ENCODE measurements around the gene CDH20.
A peak's percentile ranks its signal among the peaks of the same experiment; 100 is the strongest.

CDH20 gene

GRCh38 chr18:61432590-61432989, 99.4 kb downstream of the CDH20 start:
- DNase-seq, result no peak

- peak; percentile 1 for DNase-seq
Measured at GRCh38 chr18:61435064-61435652, 101.9 kb downstream of the CDH20 start.

DNA sequence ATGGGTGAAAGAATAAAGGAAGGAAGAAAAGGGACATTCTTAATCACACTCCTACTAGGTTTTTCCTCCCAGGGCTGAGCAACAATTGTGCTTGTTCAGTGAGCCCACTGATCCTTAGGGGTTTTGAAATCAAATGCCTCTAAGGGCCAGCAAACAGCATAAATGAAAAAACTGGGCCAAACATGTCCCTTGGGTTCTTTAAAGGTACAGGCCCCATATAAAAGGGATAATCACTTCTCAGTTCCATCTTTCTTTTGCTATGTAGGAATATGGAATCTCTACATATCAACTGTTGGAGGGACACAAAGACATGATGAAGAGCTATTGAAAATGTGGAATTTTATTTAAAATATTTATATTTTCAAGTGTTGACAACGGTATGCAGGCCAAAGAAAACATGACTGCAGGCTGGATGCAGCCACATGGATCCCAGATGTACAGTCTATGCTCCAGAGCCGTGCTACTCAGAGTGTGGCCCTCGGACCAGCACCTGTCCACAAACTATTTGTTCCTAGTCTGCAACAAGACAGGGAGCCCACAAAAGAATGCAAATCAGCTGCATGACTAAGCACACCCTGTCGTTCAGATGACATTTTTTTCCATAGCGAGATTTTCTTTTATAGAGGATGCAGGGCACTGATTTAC, 110.0 kb downstream of the CDH20 start:
- no peak for DNase-seq

DNA sequence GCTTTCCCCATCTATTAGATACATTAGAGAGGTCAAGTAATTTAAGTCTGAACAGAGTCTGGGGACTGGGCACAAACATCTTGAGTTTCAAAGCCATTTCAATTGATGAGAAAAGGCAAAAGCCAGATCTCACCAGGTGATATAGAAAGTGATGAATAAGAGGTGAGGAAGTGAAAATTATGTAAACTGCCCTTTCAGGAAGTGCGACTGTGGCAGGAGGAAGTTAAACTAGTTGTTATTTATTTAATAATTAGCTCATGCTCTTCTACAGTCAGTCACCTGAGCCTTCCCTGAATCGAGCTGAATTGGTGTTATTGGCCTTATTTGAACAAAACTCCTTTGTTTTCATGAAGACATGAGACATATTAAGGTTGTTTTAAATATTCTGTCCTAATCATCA, 115.1 kb downstream of the CDH20 start:
- no peak for DNase-seq

DNA sequence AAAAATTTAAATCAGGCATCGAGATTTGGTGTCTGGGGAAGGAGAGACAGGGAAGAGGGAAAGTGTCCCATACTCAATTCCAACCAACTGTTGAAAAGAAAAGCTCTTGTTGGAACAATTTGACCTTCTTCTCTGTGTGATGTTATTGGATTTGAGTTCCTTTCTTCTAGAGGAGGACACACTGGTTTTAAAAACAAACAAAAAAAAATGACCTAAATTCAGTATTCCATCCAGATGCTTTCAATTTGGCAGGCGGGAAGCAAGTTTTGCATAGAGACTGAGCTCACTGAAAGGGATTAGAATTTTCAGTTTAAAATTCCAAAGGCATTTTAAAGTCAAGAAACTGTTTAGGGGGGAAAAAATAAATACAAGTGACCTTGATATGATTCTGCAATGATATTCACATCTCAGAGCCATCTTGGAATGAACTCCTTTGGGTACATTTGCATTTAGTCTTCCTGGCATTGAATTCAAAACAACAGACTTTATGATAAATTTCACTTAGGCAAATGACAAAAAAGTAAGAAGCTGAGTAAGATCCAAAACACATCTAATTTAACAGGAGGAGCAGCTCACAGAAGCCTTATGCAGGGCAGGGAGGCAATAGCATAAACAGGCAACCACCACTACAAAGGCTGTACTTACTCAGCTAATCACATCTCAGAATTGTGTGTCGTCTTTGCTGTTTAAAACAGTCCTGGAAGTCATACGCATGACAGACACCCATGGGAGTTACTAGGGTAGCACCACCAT, 126.8 kb downstream of the CDH20 start:
- no peak for DNase-seq

GRCh38 chr18:61464551-61465142, 131.4 kb downstream of the CDH20 start:
- no peak for DNase-seq

- no peak for DNase-seq
Measured at GRCh38 chr18:61466736-61467135, 133.5 kb downstream of the CDH20 start.

- no peak for DNase-seq
Measured at GRCh38 chr18:61470031-61470674, 136.9 kb downstream of the CDH20 start.

DNA sequence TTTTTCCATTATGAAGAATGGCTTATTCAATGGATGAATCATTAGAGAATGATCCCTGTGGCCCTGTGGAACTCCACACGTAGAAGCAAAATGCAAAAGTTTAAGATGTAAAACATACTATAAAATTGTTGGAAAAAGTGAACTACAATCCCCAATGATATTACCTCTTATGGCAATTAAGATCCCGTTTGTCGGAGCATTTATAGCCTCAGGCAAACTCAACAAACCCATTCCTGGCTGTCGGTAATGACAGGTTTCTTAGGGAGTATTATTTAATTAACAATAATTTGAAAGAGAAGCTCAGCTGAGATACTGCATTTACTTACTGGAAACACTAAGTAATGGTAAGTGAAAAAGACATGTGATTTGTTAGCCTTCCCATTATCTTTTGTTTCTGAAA, 138.3 kb downstream of the CDH20 start:
- DNase-seq, result no peak

- no peak for DNase-seq
Measured at GRCh38 chr18:61471942-61472341, 138.7 kb downstream of the CDH20 start.

- no peak for DNase-seq
Measured at GRCh38 chr18:61474341-61474740, 141.1 kb downstream of the CDH20 start.

GRCh38 chr18:61474918-61475317, 141.7 kb downstream of the CDH20 start:
- no peak for DNase-seq

- no peak for DNase-seq
Measured at GRCh38 chr18:61475931-61476330, 142.7 kb downstream of the CDH20 start.

GRCh38 chr18:61489334-61489733, 156.1 kb downstream of the CDH20 start:
- no peak for DNase-seq

DNA sequence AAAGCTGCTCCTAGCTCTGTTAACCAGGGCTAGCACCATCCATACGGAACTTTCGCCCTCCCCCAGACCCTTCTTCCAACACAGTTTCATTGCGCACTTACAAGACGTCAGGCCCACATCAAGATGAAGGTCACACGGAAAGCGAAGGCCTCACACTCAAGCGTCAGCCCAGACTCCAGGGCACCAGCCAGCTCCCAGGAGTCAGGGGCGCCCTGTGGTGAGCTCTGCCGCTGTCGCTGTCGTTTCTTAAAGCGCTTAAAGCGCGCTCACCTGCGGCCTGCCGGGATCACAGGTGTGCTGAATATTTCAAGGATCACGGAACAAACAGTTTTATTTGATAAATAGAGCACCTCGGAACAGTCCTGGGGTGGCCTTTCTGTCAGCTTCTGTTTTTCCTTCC, 163.1 kb downstream of the CDH20 start:
- peak; percentile 33 for DNase-seq

- DNase-seq, result no peak
Measured at GRCh38 chr18:61497422-61497821, 164.2 kb downstream of the CDH20 start.

DNA sequence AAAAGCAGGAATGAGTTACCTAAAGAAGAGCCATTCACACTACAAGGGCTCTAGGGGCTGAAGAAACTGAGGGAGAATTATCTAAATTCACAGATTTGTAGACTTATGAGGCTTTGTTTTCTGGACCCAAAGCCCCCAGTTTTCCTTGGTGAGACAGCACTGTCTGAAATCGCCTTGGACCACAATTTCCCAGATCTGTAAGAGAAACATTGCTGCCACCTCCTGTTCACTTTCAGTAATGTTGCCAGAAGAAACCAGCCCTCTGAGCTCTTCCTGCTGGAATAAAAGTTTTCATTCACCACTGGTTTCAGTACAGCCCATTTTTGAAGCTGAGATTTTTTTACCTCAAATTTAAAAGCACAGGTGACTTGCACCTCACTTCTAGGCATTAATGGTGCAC, 169.2 kb downstream of the CDH20 start:
- DNase-seq, result no peak

- no peak for DNase-seq
Measured at GRCh38 chr18:61503688-61504087, 170.5 kb downstream of the CDH20 start.

- DNase-seq, result peak; percentile 7
Measured at GRCh38 chr18:61528961-61529360, 195.7 kb downstream of the CDH20 start.

- no peak for DNase-seq
Measured at GRCh38 chr18:61530681-61531080, 197.5 kb downstream of the CDH20 start.

GRCh38 chr18:61531182-61531581, 198.0 kb downstream of the CDH20 start:
- no peak for DNase-seq

DNA sequence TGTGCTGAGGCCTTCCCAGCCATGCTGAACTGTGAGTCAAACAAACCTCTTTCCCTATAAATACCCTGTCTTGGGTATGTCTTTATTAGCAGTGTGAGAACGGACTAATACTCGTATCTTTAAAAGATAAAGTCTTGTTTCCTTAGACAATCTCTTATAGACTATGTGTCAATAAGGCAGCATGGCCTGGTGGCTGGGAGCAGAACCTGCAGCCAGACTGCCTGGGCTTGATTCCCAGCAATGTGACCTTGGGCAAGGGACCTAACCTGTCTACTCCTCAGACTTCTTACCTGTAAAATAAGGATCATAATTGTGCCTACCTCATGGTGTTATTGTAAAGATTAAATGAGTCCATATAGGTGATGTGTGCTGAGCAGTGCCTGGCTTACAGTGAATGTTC, 198.7 kb downstream of the CDH20 start:
- no peak for DNase-seq

- DNase-seq, result no peak
Measured at GRCh38 chr18:61535401-61535800, 202.2 kb downstream of the CDH20 start.

Data from NCI-H510A (cell line).